NCI-H128 (cell line): ENCODE measurements around the gene CYSLTR2.
"Not testable (repeated sequence)": the region's sequence is repeated elsewhere in the genome, so short reads cannot be mapped to it uniquely, and the experiment has no call there.

Experiments used
- DNase-seq: peaks from one replicate; lab custom pipeline; 2025; ENCODE audit not compliant: unreplicated experiment; lab: John Stamatoyannopoulos, UW

Gene CYSLTR2

DNA sequence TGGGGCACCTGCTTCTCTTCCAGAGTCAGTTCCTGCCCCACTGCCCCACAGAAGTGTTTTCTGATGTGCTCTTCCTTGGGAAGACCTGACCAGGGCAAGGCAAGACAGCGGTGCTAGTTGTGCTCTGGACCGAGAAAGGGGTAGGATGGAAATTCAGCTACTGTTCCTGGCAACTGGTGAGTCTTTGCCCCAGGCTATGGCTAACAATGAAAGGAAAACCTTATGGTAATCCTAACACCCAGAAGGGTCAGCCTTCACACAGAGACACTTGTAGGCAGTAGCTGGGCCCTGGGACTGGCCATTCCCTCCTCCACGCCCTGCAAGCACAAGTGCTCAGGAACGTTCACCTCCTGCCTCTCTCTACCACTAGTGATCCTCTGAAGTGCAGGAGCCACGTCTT, 9.6 kb upstream of the CYSLTR2 start:
- DNase-seq: no peak

GRCh38 chr13:48644951-48645350, 8.8 kb upstream of the CYSLTR2 start:
- DNase-seq: no peak

DNA sequence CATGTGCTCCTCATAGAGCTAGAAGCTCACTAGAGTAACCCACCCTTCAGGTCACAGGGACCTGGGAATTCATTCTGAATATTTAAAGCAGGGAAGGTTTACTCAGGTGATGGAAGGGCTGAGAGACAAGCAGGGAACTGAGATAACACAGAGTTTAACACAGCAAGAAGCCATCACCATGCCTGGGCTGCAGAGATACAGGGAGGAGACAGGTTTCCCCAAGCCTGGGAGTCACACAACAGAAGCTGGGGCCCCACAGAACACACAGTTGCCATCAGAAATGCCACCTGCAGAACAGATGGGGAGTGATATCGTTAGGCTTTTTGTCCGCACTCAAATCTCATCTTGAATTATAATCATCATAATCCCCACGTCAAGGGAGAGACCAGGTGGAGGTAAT, 7.9 kb upstream of the CYSLTR2 start:
- no peak for DNase-seq

- no peak for DNase-seq
These were observed 6.9 kb upstream of the CYSLTR2 start for GRCh38 chr13:48646791-48647190.

DNA sequence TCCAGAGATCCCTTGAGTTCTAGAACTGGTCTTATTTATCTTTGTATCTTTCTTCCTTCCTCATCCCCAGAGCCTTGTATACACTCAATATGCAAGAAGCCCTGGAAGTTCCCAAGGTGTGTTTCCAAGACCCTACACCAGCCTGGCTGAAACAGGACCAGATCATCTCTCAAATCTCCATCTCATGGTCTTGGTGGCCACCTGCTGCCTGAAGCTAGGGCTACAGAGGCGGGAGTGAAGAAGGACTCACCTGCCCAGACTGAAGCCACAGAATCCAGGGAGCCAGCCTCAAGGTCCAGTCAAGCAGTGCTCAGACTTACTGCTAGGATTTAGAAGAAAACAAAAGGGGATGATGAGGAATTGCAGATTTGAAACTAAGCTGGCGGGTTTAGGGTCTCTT, 6.1 kb upstream of the CYSLTR2 start:
- no peak for DNase-seq

DNA sequence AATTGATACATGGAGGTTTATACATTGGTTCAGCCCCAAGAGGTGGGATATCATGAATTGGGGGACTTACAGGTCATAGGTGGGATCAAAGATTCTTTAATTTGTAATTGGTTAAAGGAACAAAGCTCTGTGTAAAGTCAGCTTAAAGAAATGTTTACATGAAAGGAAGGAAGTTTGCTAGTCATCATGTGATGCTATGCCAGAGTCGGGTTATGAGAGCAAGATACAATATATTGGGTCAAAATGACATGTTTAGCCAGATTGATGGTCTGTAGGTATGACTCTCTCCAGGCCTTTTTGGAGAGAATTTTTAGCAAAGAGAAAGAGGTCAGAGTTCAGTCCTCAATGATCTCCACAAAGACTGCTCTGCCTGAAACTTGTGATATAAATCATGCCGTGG, 5.3 kb upstream of the CYSLTR2 start:
- DNase-seq: no peak

GRCh38 chr13:48652851-48653471, 768 bp upstream of the CYSLTR2 start:
- DNase-seq: no peak

- no peak for DNase-seq
These were observed 782 bp downstream of the CYSLTR2 start for GRCh38 chr13:48654511-48654910.

DNA sequence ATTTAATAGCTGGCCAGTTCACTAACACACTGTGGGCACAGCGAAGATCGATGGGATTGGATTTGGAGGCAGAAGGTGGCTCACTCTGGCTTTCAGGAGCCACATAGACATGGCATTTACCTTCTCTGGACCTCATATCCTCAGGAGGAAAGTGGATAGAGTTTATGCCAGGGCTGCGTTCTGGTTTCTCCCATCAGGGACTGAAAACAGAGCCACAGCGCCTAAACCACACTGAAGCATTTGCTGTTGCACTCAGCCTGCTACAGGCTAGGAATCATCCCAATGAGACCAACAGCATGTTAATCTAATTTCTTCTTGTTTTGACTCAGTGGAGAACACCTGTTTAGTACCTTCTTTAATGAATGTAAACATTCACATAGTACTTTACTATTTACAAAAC, 1.6 kb downstream of the CYSLTR2 start:
- DNase-seq: no peak

DNA sequence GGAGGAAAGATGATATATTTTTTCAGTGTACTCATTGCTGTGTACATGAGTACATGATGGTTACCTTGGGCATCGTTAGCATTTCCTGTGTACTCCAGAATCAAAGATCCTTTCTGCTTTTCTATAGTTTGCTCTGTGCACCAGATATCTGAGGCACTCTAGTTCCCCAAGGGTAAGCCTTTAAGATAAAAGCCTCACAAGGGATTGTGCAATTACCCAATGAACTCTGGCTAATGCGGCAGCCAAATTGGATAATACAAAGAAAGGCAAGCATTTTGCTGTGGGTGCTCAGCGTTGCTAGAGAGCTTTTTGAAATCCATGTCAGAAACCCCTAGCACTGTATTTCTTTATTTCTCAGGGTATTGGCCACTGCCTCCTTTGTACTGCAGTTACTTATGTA, 2.9 kb downstream of the CYSLTR2 start:
- peak; percentile 0 for DNase-seq

- no peak for DNase-seq
These were observed 6.8 kb downstream of the CYSLTR2 start for GRCh38 chr13:48660361-48661076.

DNA sequence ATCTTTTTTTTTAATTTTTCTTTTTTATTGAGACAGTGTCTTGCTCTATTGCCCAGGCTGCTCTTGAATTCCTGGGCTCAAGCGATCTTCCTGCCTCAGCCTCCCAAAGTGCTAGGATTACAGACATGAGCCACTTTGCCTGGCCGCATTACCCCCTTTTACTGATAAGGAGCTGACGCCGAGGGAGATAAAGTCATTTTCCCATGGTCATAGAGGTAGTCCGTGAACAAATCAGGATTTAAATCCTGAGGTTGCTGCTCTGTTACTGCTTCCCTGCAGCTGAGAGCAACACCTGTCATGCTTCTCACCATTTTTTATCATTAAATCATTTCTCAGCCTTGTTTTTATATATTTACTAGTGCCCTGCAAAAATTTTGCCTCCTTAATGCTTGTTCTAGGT, 7.4 kb downstream of the CYSLTR2 start:
- DNase-seq: no peak

GRCh38 chr13:48662226-48662625, 8.5 kb downstream of the CYSLTR2 start:
- no peak for DNase-seq

GRCh38 chr13:48667136-48667535, 13.4 kb downstream of the CYSLTR2 start:
- DNase-seq: no peak

DNA sequence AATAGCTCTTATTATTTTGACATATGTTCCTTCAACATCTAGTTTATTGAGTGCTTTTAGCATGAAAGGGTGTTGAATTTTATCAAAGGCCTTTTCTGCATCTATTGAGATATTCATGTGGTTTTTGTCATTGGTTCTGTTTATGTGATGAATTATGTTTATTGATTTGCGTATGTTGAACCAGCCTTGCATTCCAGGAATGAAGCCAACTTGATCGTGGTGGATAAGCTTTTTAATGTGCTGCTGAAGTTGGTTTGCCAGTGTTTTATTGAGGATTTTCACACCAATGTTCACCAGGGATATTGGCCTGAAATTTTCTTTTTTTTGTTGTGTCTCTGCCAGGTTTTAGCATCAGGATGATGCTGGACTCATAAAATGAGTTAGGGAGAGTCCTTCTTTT, 17.7 kb downstream of the CYSLTR2 start:
- DNase-seq: not testable (repeated sequence)

- DNase-seq: no peak
These were observed 21.5 kb downstream of the CYSLTR2 start for GRCh38 chr13:48675247-48675646.

DNA sequence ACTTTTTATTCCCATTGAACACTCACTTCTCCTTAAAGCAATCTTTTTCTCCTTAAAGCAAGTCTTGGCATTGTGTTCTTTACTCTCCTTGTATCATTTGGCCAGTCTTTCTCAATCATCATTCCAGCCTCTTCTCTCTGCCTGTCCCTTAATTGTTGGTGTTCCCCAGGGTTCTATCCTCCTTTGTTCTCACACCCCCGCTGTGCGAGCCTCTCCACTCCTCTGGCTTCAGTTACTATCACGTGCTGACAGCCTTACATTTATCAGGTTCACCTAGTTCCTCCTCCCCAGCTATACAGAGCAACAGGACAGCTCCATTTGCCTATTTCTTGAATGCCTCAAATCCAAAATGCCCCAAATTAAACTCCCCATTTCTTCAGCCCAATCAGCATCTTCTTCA, 24.6 kb downstream of the CYSLTR2 start:
- no peak for DNase-seq

DNA sequence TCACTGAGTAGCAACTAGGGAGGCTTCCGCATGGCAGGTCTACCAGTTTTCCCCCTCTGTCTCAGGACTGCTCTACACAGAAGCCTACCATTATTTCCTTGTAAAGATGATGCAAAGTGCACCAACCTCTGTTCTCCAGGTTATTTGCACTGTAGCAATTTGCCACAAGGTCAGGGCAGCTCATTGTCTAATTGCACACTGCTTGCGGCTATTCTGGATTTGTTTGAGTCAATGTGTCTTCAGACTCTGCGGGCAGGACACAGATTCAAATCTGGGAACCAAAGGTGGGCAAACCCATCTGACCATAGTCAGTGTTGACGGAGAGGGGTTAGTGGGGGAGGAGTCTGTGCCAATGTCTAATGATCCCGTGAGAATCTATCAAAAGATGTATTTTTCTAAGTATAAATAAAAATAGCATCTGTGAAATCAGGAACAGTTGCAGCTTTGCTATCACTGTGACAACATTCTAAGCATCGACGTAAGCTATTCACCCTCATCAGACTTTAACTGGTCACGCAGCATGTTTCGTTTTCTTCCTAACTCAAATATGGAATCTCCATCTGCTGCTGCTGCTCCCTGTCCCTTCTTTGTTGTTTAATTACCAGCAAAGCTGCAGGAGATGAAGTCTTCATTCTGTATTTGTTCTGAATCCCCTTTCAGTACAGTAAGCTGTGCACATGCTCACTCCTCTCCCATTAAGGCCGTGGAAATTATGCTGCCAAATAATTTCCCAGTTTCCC, 26.4 kb downstream of the CYSLTR2 start:
- no peak for DNase-seq

GRCh38 chr13:48680756-48681392, 27.1 kb downstream of the CYSLTR2 start:
- DNase-seq: no peak

DNA sequence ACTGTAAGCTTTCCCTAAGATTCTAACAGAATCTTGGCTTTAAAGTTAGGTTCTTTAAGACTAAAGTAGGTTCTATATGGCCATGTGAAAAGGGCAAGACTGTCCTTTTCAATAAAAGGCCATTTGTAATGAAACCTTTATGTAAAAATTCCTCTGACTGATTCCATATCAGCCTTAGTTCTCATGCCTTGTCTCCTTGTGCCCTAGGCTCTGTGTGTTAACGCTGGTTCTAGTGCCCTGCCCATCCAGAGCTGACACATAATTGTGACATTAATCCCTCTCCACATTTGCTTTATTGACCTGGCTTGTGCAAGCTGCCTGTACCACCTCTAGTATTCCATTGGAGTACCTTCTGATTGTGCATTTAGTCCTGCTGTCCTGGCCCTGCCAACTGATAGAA, 28.2 kb downstream of the CYSLTR2 start:
- no peak for DNase-seq

DNA sequence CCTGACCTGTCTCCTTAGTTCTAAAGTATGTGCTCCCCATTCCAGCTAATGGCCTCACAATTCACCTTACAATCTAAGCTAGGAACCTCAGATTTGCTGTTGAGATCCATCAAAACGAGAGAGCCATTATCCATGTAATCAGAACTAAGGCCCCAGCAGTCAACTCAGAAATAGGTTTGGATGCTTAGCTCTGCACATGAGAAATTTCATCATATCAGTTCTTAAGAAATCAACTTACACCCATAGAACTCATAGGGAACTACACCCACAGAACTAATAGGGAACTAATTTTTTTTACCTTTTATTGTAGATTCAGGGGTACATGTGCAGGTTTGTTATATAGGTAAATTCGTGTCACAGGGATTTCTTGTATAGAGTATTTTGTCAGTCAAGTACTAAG, 28.7 kb downstream of the CYSLTR2 start:
- no peak for DNase-seq
